GM19238 (cell line): ENCODE measurements around the gene KRTAP9-2.
"Not testable (repeated sequence)": the region's sequence is repeated elsewhere in the genome, so short reads cannot be mapped to it uniquely, and the experiment has no call there.

Experiments
- DNase-seq: peaks from one replicate; pipeline ENCODE4 v3.0.0; 2011; ENCODE audit warnings: low spot score; ENCODE audit not compliant: insufficient read length

Gene KRTAP9-2

GRCh38 chr17:41226598-41227095 lies at the start of gene KRTAP9-2:
Gene KRTAP9-2 (plus strand): TSS chr17:41226648. CDS start chr17:41226655, 7 bp downstream.
- not testable (repeated sequence) for DNase-seq

- DNase-seq: no peak
Measured at GRCh38 chr17:41176744-41177387, 49.6 kb upstream of the KRTAP9-2 start.

- no peak for DNase-seq
Measured at GRCh38 chr17:41177727-41178271, 48.6 kb upstream of the KRTAP9-2 start, which contains the start of gene KRTAP4-2. Gene KRTAP4-2 (minus strand): TSS chr17:41178221. CDS start chr17:41178164, 57 bp downstream.

GRCh38 chr17:41178341-41178740 lies 48.1 kb upstream of the KRTAP9-2 start:
- no peak for DNase-seq

- no peak for DNase-seq
Measured at GRCh38 chr17:41178843-41179616, 47.4 kb upstream of the KRTAP9-2 start.

GRCh38 chr17:41184480-41184961 lies 41.9 kb upstream of the KRTAP9-2 start, which contains the start of gene KRTAP4-1:
Gene KRTAP4-1 (minus strand): TSS chr17:41184911. CDS start chr17:41184854, 57 bp downstream.
- no peak for DNase-seq

- DNase-seq: no peak
Measured at GRCh38 chr17:41185001-41185400, 41.4 kb upstream of the KRTAP9-2 start.

GRCh38 chr17:41186872-41187271 lies 39.6 kb upstream of the KRTAP9-2 start:
- no peak for DNase-seq

GRCh38 chr17:41189837-41190318 lies 36.6 kb upstream of the KRTAP9-2 start, which contains the start of gene KRTAP9-1:
Gene KRTAP9-1 (plus strand): TSS chr17:41189887. CDS start chr17:41189887, 0 bp downstream.
- not testable (repeated sequence) for DNase-seq

GRCh38 chr17:41190328-41190727 lies 36.1 kb upstream of the KRTAP9-2 start:
- no peak for DNase-seq

- DNase-seq: no peak
Measured at GRCh38 chr17:41196068-41196467, 30.4 kb upstream of the KRTAP9-2 start.

- no peak for DNase-seq
Measured at GRCh38 chr17:41199421-41200078, 26.9 kb upstream of the KRTAP9-2 start.

GRCh38 chr17:41211845-41212466 lies 14.5 kb upstream of the KRTAP9-2 start:
- DNase-seq: no peak

- no peak for DNase-seq
Measured at GRCh38 chr17:41212524-41213169, 13.8 kb upstream of the KRTAP9-2 start.

- no peak for DNase-seq
Measured at GRCh38 chr17:41215681-41216080, 10.8 kb upstream of the KRTAP9-2 start.

- no peak for DNase-seq
Measured at GRCh38 chr17:41223821-41224220, 2.6 kb upstream of the KRTAP9-2 start.

GRCh38 chr17:41226051-41226450 lies 397 bp upstream of the KRTAP9-2 start:
- no peak for DNase-seq

GRCh38 chr17:41230094-41230493 lies 3.6 kb downstream of the KRTAP9-2 start:
- no peak for DNase-seq

- no peak for DNase-seq
Measured at GRCh38 chr17:41231731-41232130, 5.3 kb downstream of the KRTAP9-2 start.
